IPS DF 4.7 (cell line): ENCODE data around the gene CMC4.

Experiments used
- DNase-seq: peaks from one replicate; pipeline ENCODE4 v3.0.0-alpha.2; 2013; ENCODE audit warnings: low spot score; ENCODE audit errors: extremely low read depth

The CMC4 gene

DNA sequence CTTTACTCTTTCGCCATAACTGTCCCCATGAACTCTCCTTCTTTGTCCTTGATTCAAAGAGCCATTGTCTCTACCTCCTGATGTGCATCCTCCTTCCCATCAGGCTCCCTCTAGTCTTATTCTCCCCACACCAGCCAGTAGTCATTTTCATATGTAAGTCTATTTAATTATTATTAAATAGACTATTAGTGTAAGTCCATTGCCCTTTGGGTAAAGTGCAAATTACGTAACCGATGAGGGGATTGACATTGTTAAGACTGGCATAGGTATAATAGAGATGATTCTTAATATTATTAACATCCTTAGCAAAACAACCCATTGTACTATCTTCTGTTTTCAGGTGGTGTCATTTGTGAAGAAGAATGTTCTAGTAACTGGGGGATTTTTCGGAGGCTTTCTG, 16.7 kb downstream of the CMC4 start:
- DNase-seq = no peak

DNA sequence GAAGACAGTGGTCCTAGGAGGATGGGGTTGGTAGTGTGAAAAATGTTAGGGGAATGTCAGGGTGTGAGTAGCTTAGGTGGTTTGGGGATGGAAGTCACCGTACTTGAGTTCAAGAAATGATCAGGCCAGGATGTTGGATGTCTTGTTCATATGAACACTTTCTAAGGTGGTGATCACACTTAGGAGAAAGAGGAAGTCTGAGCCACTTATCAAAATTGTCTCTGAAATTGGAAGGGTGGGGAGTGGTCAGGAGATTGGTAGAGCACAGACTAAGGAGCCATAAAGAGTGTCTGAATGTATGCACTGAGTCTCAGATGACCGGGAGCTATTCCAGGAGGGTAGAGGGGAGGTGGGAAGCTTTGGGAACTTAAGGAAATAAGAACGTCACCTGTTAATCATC, 17.3 kb downstream of the CMC4 start:
- DNase-seq = no peak

DNA sequence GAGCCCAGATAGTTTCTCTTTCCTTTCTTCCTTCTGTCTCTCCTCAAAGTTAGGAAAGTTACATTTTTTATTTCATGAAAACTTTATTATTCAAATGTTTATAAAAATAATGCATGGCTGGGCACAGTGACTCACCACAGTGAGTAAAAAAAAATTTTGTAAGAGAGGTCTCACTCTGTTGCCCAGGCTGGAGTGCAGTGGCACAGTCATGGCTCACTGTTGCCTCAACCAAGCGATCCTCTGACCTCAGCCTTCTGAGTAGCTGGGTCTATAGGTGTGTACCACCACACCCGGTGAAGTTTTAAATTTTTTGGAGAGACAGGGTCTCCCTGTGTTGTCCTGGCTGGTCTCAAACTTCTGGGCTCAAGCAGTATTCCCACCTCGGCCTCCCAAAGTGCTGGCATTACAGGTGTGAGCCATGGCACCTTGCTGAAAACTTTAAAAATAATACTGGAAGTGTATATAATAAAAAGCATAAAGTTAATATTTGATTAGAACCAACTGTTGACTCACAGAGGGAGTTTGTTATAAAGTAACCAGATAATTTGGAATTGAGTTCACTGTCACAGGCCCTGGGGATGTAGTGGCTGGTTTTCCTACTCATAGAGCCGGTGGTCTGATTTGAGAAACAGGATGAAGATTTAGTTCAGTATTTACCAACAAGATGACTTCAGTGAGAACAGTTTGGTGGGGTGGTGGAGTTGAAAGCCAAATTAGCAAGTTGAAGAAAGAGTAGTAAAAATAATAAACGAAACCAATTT, 18.0 kb downstream of the CMC4 start:
- DNase-seq = no peak

DNA sequence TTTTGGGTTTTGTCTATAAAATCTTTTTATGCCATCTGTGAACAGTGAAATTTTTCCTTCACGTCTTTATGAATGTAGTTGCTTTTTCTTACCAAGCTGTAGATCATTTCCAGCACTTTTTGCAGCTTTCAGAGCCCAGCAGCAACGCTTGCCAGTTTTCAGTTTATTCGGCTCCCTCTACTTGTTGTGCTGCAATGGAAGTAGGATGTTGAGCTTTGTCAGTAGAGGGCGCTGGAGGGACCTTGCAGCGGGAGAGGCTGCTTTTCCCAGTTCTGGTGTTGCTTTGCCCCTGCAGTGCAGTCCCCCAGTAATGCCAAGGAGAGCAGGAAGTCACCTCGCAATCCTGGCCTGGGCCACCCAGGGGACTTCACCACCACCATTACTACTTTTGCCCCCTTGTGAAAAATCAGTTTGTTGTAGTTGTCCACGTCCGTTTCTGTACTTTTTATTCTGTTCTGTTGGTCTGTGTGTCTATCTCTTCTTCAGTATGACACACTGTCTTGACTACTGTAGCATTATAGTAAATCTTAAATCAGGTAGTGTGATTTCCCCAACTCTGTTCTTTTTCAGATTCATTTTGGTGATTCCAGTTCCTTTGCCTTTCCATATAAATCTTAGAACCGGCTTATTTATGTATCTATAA, 21.8 kb downstream of the CMC4 start:
- DNase-seq = no peak

DNA sequence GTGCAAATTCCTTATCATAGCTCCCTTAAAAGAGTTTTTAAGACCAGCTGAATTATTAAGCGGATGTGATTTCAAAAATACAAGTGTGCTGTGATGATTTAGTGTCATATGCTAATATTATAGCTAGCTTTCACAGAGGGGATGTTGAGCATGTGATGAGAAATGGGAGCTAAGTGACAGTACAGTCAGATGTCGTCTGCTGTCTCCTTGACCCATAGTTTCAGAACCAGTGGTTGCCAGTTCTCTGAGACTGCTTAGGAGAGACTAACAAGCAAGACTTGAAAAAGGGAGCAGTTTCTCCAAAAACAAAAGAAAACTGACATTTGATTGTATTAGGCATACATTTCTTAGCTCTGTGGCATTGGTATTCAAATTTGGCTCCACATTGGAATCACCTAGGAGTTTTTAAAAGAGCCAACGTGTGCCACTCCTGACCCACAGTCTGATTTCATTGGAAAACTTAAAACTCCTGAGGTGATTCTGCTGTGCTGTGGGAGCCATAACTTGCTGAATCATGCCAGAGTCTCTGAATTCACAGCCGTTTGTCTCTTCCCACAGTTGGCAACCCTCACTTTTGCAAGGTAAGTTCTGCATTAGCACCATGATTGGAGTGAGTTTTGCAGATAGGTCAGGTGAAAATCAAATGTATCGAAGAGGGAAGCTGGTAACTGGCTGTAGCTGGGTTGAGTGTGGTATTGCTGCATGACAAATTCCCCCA, 24.0 kb downstream of the CMC4 start:
- DNase-seq = no peak

DNA sequence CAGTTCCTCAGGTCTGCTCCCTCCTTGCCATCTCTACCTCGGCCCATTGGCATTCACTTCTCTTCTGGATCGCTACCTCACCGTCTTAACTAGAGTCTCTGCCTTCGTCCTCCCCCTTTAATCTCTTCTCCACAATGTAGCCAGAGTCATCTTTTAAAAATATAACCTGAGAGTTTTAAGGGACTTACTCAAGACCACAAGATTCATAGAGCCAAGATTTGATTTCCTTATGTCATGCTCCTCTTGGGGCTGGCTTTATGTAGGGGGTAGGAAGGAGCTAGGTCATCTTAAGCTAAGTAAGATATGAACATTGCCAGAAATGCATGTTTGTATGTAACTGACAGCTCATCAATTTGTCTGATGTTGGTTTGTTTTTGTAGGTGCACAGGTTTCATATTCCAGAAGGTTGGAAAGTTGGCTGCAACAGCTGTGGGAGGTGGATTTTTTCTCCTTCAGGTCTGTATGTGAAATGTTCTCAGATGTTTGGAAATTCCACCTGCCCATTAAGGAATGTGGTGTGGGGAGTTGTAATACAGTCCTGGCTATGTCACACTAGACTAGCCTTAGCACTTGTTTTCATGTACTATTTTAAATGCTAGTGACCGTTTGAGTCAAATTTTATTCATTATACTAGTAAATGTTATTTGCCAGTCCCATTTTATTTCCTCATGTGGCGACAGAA, 24.7 kb downstream of the CMC4 start:
- no peak for DNase-seq

DNA sequence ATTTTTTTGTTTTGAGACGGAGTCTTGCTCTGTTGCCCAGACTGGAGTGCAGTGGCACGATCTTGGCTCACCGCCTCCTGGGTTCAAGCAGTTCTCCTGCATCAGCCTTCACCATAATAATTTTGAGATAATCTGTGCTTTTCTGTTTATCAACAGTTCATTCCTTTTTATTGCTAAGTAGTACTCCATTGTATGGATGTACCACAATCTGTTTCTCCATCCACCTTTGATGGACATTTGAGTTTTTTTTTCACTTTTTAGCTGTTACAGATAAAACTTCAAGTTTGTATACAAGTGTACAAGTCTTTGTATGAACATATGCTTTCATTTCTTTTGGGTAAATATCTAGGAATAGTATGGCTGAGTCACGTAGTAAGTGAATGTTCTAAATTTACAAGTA, 35.2 kb downstream of the CMC4 start:
- DNase-seq = no peak

DNA sequence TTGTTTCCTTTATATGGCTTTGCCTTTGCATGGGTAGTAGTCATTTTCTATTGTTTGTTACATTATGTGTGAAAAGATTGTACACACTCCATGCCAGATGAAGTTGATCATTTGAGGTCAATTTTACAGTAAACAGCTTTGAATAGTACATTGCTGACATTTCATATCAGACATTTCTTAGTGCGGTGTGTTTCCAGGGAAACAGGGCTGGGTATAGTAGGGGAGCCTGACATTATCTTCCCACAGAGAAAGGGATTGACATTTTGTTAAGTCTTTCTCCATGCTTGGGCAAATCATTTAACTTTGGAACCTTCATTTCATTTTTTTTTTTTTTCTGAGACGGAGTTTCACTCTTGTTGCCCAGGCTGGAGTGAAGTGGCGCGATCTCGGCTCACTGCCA, 39.3 kb downstream of the CMC4 start:
- DNase-seq = no peak

DNA sequence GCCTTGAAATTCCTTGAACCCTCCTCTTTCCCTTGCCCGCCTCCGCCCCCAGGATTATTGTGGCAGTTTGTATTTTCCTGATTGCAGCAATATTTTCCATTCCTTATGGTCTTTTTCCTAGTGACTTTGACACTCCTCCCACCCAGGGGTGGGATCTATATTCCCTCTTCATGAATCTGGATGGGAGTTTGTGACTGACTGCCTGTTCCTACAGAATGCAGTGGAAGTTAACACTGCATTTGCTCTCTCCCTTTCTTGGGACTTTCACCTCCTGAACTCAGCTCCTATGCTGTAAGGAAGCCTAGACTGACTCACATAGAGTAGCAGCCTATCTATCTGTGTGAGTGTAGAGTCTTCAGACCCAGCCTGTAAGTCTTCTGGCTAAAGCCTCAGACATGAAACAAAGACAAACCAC, 42.1 kb downstream of the CMC4 start:
- DNase-seq = no peak

DNA sequence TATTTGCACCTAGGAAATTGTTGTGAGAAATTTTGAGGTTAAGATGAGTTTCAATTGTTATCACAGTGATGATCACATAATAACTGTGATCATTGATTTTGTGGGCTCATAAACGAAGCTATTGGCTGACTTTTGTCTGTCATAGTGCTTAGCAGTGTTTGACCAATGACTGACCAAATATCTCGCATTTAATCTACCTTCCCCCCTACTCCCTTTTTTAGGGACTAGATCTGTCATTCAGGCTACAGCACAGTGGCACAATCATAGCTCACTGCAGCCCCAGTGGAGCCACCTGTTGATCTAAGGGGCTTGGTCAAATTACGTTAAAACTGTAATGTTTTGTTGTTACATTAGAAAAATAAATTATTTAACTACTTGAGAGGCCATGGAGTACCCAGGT, 42.8 kb downstream of the CMC4 start:
- DNase-seq = no peak

DNA sequence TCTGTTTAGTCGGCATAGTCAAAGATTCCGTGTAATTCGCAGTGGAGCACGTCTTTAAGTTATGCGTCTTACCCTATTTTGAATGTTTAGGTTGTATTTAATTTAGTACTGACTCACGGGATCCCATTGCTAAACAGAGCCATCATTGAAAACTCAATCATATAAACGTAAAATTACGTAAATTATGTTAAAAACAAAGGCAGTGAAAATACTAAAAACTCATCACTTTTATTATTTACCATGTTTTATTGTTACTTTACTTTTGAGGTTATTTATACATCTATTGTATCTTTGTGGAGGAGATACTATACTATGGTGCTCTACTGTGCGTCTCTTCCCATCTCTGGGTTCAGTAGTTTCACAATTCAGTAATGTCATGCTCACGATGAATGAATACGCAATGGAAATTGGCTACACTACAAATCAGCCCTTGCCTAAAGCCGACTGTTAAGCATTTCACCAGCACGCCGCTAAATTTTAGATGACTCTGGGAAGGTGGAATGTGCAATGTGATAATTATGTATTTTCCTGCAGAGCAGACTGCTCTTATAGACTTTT, 43.3 kb downstream of the CMC4 start:
- no peak for DNase-seq

DNA sequence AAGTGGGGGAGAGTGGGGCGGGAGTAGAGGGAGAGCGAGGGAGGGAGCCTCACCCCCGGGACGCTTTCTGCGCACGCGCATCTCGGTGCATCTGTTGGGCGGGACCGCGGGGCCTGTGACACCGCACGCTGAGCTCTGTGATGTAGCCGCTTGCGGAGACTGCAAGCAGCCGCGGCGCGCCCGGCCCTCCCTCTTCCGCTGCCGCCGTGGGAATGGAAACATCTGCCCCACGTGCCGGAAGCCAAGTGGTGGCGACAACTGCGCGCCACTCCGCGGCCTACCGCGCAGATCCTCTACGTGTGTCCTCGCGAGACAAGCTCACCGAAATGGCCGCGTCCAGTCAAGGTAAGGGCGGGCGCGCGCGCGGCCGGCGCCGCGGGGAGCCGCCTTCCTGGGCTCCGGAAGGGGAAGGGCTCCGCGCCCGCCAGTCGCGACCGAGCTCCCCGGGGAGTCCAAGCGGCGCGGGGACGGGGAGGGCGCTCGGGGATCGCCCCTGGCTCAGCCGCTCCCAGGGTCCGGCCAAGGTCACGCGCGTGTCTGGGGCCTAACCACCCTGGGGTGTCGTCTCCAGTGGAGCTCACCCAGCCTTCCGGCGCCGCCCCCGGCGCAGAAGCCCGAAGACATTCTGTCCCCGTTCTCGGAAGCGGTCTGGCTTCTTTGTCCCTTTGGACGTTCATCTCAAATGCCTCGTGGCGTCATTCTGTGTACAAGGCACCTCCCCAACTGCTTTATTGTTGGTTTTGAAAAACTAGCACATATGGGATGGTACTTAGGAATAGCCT, 44.0 kb downstream of the CMC4 start, which contains the start of gene FUNDC2:
FUNDC2 (plus strand) TSS at position 118 of the 782 bp plus-strand sequence; CDS start at position 213, 95 bp downstream.
- DNase-seq = peak; percentile 38

DNA sequence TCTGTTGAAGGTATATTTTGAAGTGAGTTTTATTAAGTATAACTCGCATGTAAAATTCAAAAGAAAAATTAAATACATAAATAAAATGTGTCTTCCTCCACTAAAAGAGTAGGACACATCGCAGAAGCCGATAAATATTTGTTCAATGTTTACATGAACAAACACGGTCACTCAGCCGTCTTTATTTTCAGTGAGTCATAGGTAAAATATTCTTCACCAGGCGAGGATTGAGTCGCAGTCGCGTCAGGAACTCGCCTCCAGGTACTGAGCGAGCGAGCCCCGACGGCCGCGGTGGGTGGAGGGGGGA, 44.6 kb downstream of the CMC4 start:
- DNase-seq = no peak

DNA sequence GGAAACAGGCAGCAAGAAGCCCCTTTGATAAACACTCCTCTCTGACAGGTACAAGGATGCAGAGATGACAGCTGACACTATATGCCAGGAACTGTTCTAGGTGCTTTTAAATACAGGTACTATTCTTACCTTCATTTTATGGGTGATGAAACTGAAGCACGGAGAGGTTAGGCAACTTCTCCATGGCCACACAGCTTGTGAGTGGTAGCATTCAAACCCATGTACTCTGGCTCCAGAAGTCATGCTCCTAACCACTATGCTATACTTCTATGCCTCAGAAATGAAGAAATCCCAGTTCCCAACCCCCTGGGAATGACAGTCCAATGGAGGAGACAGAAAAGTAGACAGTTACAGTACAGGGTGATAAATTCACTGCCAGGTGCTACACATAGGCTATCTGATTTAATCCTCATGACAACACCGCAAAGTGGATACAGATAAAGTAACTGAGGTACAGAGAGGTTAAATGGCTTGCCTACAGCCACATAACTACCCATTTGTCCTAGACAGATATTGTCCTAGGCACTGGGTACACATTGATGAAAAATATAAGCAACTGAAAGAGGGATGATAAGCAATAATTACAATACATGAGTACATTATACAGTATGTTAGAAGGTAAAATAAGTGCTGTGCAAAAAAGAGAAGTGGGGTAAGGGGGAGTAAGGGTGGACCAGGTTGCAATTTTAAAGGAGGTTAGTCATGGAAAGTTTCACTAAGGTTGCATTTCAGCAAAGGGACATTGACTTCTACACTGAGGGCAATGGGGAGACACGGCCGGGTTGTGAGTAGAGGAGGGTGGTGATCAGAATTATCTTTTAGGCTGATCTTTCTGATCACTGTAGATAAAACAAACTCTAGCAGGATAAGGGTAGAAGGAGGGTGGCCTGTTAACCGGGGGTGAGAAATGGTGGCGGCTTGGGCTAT, 46.8 kb downstream of the CMC4 start:
- no peak for DNase-seq

DNA sequence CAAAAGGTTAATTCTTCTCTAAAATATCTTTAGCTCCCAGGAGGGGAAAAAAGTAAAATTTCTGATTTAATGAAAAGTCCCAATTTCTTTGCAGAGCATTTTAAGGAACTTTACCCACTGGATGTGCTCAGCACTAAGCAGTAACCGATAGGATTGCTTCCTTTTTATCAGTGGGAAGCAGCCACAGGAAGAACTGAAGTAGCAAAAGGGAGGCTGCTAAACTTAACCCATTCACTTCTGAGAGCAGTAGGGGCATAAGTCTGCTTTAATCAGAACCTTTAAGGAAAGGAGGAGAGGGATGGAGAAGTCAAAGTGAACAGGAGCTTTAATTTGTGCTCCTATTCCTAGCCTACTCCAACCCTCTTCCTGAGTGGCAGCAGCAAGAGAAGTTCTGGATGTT, 48.4 kb downstream of the CMC4 start, which contains the start of gene F8:
F8 (minus strand) TSS at position 139 of the 400 bp plus-strand sequence. CDS start 171 bp downstream, outside the sequence.
- DNase-seq = no peak

DNA sequence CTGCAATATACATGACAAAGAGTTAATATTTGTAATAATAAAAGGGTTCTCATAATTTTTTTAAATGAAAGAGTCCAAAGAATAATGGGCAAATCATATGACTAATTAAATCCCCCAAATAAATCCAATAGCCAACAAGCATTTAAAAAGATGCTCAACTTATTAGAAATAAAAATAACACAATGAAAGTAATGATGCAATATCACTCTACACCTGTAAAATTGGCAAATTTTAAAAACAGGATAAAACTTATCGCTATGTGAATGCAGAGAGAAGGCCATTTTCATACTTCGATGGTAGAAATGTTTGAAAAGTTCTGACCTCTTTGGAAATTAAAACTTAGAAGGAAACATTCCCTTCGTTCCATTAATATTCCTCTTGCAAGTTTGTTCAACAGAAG, 50.3 kb downstream of the CMC4 start:
- no peak for DNase-seq
